ENCODE measurements around the gene AQP2. TPM values are rescaled to one million over a fixed set of nuclear protein-coding genes. Genes with fewer than 3 reads are reported as not detected.

Gene AQP2
- total RNA-seq, 6 experiments from 2014 or later = not detected

- H3K4me1 ChIP-seq = peaks cover 0 to 30% (median 0%) of the 10 kb centered on the region in 4 donors
- peak in 1 of 4 donors; percentile 15 for ATAC-seq
- 78% methylated on average over 4 of the region's 4 CpGs for WGBS (ENCODE audit: insufficient coverage, low coverage, low lambda C conversion rate, missing lambda C conversion rate)
- H3K27me3 ChIP-seq = no peaks in the 10 kb centered on the region
- intact Hi-C loops (cut with DNase I) = no loop called here
- no peak overlapping the region for H3K4me3 ChIP-seq
- TF ChIP-seq CTCF (IDR thresholded peaks at IDR 0.05) = no peak
- no peak for TF ChIP-seq POLR2A (IDR thresholded peaks at IDR 0.05)
- DNase-seq = no peak
- H3K9me3 ChIP-seq = no peaks in the 10 kb centered on the region
- no peak overlapping the region for H3K27ac ChIP-seq
- H3K36me3 ChIP-seq = no peaks in the 10 kb centered on the region
Observed at GRCh38 chr12:49990273-49990672, 39.7 kb downstream of the AQP2 start.

- no peaks in the 10 kb centered on the region for H3K4me1 ChIP-seq
- H3K4me3 ChIP-seq = no peak overlapping the region
Observed at GRCh38 chr12:49998453-49998852, 47.9 kb downstream of the AQP2 start.

GRCh38 chr12:50003595-50003994 is 53.1 kb downstream of the AQP2 start:
- no peaks in the 10 kb centered on the region for H3K36me3 ChIP-seq
- ATAC-seq (no peak), DNase-seq (no peak)
- no peak overlapping the region for H3K27ac ChIP-seq
- H3K9me3 ChIP-seq = no peaks in the 10 kb centered on the region
- WGBS (ENCODE audit: insufficient coverage, low coverage, low lambda C conversion rate, missing lambda C conversion rate) = 88% methylated on average over 2 of the region's 2 CpGs
- H3K4me1 ChIP-seq = no peaks in the 10 kb centered on the region
- no peak for TF ChIP-seq CTCF (IDR thresholded peaks at IDR 0.05)
- no peak for TF ChIP-seq POLR2A (IDR thresholded peaks at IDR 0.05)
- no peaks in the 10 kb centered on the region for H3K27me3 ChIP-seq
- intact Hi-C loops (cut with DNase I) = no loop called here
- no peak overlapping the region for H3K4me3 ChIP-seq

More at GRCh38 chr12:49998453-49998852, 47.9 kb downstream of the AQP2 start:
- DNase-seq = no peak
- H3K36me3 ChIP-seq = no peaks in the 10 kb centered on the region
- no peak for TF ChIP-seq POLR2A (IDR thresholded peaks at IDR 0.05)
- TF ChIP-seq CTCF (IDR thresholded peaks at IDR 0.05) = no peak
- ATAC-seq = no peak
- H3K27ac ChIP-seq = no peak overlapping the region
- H3K27me3 ChIP-seq = no peaks in the 10 kb centered on the region
- no peaks in the 10 kb centered on the region for H3K9me3 ChIP-seq
- intact Hi-C loops (cut with DNase I) = no loop called here
- 95% methylated on average over 2 of the region's 2 CpGs for WGBS (ENCODE audit: insufficient coverage, low coverage, low lambda C conversion rate, missing lambda C conversion rate)

- no peaks in the 10 kb centered on the region for H3K27me3 ChIP-seq
- H3K36me3 ChIP-seq = no peaks in the 10 kb centered on the region
- ATAC-seq (no peak), DNase-seq (no peak)
- H3K27ac ChIP-seq = no peak overlapping the region
- intact Hi-C loops (cut with DNase I) = no loop called here
- no peaks in the 10 kb centered on the region for H3K4me1 ChIP-seq
- TF ChIP-seq CTCF (IDR thresholded peaks at IDR 0.05) = no peak
- no peak for TF ChIP-seq POLR2A (IDR thresholded peaks at IDR 0.05)
- no peak overlapping the region for H3K4me3 ChIP-seq
- no peaks in the 10 kb centered on the region for H3K9me3 ChIP-seq
Observed at GRCh38 chr12:50004696-50005095, 54.2 kb downstream of the AQP2 start.

- no peak for ATAC-seq
- no peaks in the 10 kb centered on the region for H3K9me3 ChIP-seq
- intact Hi-C loops (cut with DNase I) = no loop called here
- H3K27ac ChIP-seq = no peak overlapping the region
- no peak overlapping the region for H3K4me3 ChIP-seq
- H3K36me3 ChIP-seq = no peaks in the 10 kb centered on the region
- no peaks in the 10 kb centered on the region for H3K27me3 ChIP-seq
- 83% methylated on average over 3 of the region's 3 CpGs for WGBS (ENCODE audit: insufficient coverage, low coverage, low lambda C conversion rate, missing lambda C conversion rate)
- no peak for TF ChIP-seq POLR2A (IDR thresholded peaks at IDR 0.05)
- TF ChIP-seq CTCF (IDR thresholded peaks at IDR 0.05) = no peak
- DNase-seq = no peak
- no peaks in the 10 kb centered on the region for H3K4me1 ChIP-seq
Observed at GRCh38 chr12:50005175-50005574, 54.6 kb downstream of the AQP2 start.
